NOMO-1 treated with DMSO at 0.1 percent for 48 hours (cell line): ENCODE results near the gene FCHO2.

ENCODE experiments used
- DNase-seq: peaks from one replicate; lab custom pipeline; 2025; ENCODE audit not compliant: unreplicated experiment; lab: John Stamatoyannopoulos, UW

The FCHO2 gene

DNA sequence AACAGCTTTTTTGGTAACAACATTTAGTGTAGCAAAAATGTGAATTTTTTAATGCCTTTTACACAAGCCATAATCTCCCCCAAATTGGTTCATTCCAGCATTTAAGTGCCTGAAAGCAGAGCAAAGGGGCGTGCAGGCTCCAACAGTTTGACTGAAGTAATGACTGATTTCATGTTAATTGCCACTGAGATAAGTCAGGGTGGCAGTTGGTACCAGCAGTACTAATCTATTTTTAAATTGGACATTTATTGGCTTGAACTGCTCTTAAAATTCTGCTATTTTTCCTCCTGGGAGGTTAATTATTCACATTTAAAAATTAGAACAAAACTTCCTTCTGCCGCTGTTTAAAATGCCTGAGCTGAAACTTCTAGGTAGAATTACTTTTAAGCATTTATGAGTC, 176.9 kb downstream of the FCHO2 start:
- DNase-seq, result no peak

DNA sequence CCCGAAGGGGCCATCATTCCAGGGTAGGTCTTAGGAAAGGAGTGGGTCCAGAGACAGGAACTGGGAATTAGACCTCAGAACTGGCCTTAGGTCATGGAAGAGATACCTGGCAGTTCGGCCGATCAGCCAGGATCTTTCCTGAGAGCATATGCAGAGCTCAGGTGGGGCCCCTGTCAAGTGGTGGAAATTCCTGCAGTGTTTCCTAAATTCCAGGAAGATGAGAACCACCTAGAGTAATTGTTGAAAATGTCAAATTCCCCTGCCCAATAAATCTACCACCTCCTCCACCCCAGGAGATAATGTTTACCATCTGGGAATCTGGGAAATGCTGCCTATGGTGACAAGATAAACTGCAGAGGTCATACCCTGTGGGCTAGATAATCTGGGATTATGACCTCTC, 179.2 kb downstream of the FCHO2 start:
- no peak for DNase-seq

DNA sequence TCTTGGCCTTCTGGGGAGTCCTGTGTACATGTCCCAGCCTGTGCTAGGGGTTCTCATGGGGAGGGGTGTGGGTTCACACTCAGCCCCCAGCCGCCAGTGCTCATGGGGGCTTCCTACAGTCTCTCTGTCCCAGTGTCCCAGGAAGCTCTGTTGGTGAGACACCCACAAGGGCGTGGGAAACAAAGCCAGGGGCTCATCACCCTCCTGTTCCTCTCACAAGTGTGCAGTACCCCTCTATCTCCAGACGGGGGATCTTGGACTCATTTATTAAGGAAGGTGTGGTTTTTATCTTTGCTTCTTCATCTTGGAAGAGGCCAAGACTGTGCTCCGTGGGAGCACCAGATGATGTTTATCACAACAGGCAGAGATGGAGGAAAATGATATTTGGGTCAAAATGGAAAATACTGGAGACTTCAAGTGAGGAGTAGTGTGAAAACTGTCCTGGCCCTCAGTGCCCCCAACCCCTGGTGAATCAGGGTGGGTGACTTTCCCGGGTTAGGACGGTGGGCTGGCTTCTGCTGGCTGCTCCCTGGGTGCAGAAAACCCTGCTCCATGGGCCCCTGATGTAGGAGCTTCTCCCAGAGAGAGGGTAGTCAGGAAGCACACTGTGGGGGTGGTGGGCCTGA, 179.7 kb downstream of the FCHO2 start:
- DNase-seq, result no peak

DNA sequence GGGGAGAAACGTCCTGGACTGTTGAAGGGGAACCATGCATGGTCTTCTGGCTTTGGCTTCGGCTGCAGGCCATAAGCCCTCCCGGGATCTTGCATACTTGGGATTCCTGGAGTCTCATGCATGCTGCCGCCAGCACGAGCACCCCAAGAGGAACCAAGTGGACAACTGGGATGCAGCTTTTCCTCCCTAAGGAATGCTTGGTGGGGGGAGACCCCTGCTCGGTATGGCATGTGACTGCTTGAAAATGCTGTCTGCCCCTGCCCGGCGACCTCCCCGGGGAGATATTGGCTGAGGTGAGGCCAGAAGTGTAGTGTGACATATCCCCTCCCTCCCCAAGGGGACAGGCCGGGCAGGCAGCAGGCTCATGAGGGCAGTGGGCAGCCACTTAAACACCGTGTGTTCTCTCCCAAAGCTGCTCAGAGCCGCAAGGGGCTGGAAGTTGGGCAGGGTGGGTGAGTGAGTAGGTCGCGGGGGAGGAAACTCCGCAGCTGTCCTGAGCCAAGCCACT, 180.3 kb downstream of the FCHO2 start:
- no peak for DNase-seq

DNA sequence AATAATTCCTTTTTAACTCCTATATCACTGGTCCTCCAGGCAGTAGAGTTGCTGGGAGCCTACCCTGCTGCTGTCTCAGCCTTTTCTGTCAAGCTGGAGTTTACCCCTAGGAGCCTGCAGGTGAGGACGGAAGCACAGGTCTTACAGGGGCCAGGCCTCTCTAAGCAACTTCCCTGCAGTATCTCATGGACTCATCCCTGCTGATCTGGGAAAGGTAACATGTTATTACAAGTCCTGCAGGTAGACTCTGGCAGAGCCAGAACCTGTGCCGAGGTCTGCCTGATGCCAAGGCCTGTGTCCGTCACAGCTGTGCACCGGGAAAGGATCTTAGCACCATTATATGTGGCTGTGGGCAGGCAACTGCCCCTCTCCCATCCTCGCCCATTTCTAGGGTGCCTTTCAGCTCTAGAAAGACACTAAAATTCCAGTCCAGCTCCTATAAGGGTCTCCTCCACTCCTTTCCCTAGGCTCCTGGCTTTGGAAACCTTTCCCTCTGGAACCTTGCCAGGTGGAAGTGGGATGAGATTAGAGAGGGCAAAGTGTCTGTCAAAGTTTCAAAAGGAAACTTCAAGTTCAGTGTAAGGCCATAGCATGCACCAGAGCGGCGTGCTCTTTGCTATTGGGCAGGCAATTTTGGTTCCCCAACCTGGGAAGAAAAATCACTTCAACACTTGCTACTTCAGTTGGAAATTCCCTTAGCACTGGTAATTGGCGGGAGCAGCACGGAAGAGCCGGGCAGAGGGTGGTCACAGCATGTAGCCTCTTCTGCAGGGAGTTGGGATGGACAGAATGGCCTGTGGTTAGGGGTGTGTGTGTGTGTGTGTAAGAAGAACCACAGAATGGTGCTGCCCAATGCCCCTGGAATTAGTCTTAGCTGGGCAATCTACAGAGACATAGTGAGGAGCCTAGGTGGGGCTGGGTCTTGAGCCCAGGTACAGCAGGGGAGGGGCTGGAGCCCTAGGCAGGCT, 182.0 kb downstream of the FCHO2 start:
- no peak for DNase-seq

DNA sequence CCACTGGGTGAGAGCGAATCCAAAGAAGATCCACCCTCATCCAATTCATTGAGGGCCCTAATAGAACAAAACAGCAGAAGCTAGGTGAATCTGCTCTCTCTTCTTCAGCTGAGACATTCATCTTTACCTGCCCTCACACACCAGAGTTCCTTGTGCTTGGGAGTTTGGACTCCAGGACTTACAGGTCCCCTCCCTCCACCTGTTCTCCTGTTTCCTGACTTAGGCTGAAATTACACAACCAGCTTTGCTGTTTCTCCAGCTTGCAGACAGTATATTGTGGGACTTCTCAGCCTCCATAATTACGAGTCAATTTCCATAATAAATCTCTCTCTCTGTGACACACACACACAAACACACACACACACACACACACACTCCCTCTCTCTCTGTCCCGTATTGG, 183.6 kb downstream of the FCHO2 start:
- no peak for DNase-seq
